ENCODE measurements around the gene NAXD.

DNA sequence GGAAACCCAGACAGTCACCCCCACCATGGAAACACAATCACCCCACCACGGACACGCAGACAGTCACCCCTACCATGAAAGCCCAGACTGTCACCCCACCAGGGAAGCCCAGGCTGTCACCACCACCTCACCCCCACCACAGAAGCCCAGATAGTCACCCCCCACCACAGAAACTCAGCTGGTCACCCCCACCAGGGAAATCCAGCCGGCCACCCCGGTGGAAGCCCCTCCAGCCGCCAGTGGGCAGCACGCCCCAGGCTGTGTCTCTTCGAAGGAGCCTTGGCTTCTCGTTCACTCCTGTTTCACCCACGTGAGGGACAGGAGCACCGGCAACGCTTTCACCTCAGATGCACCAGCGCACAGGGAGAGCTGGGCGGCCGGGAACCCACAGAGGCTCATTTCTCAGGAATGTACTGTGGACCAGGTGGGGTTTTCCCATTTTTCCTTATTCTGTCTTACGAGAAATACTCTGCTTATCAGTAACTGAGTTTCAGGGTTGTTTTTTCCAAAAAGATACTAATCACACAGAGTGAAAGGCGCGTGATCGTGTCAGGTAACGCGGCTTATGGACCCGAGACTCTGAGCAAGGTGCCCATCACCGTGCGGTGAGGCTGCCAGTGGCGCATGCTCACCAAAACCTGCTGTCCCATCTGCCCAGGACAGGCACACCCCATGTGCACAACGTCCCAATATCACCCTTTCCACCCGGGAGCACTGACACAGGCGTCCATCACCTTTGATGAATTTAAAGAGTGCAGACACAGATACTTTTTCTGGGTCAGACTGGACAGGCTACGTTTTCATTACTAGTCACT lies 62.6 kb downstream of the NAXD start:
- TF ChIP-seq POLR2A (IDR thresholded peaks at IDR 0.05), result no peak
- TF ChIP-seq CTCF (IDR thresholded peaks at IDR 0.05), result no peak
